Measurements from ENCODE around the gene DMD.

DNA sequence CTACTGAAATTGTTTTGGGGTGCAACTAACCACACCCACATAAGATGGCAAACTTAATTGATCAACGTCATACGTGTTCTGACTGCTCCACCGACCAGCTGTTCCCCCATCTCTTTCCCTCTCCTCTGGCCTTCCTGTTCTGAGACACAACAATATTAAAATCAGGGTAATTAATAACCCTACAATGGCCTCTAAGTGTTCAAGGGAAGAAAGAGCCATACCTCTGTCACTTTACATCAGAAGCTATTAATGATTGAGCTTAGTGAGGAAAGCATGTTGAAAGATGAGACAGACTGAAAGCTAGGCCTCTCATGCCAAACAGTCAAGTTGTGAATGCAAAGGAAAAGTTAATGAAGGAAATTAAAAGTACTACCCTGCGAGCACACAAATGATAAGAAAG, 1965.6 kb downstream of the DMD start:
- no peak for TF ChIP-seq RAD21 (conservative IDR thresholded peaks at IDR 0.05 in 1 of 2, IDR thresholded peaks at IDR 0.05 in 1 of 2)
- no peak for TF ChIP-seq ZC3H11A (IDR thresholded peaks at IDR 0.05)
- TF ChIP-seq POLR2AphosphoS2 (conservative IDR thresholded peaks at IDR 0.05; ENCODE audit: low read length): no peak
- TF ChIP-seq CTCF (IDR thresholded peaks at IDR 0.05): no peak
- no peak for TF ChIP-seq ATOH8 (CRISPR knock-in tag; IDR thresholded peaks at IDR 0.05; ENCODE audit: low read depth)
- TF ChIP-seq POLR2A (IDR thresholded peaks at IDR 0.05; ENCODE audit: low read length): no peak
- TF ChIP-seq CEBPB (IDR thresholded peaks at IDR 0.05): no peak

All from A549 (cell line).